HCT116 (cell line): ENCODE measurements around the gene TNFRSF18. TPM values are rescaled to one million over a fixed set of nuclear protein-coding genes. Genes with fewer than 3 reads are reported as not detected.

Experiments used
- ATAC-seq: fragments of 200-7000 bp; cut with Tn5 transposase; 2 replicates; pipeline ENCODE4 v1.9.1; 2020; ENCODE audit warnings: mild to moderate bottlenecking, moderate library complexity
- BruUV-seq: library from RNA; stranded (reverse); fragments of 400-500 nt; replicated peaks from 2 replicates; lab custom pipeline; 2021; lab: Mats Ljungman, UMichigan
- CTCF ChIA-PET: fragments of 300-600 bp; sonication (Branson Sonifier 250); formaldehyde crosslinking; loops from one replicate; lab custom pipeline; 2021; ENCODE audit warnings: antibody characterized with exemption; lab: Charles Lee
- POLR2A ChIA-PET: fragments of 300-600, 350-600 bp; sonication (Branson Sonifier 250); formaldehyde crosslinking; loops from one replicate; lab custom pipeline; 2021; ENCODE audit warnings: antibody characterized with exemption; lab: Charles Lee
- RAD21 ChIA-PET, 2 experiments: fragments of 300-600 bp; sonication (Branson Sonifier 250); formaldehyde crosslinking; loops; one replicate each; lab custom pipeline; 2023; ENCODE audit warnings: low total read pairs in 2 of 2; ENCODE audit not compliant: uncharacterized antibody in 2 of 2, unreplicated experiment in 2 of 2, low non-redundant PET in 1 of 2; lab: Charles Lee
- DNase-seq: peaks from one replicate; pipeline ENCODE4 v3.0.0-alpha.2; 2010; ENCODE audit warnings: low read depth, low spot score
- H2AFZ ChIP-seq: fragments of 200-600 bp; shearing (Covaris generic), sonication (generic); 2 replicates; pipeline ENCODE4 v1.6.1; 2017; ENCODE audit warnings: low read depth, mixed run types, mixed read lengths, antibody characterized with exemption, low read length; ENCODE audit not compliant: poor library complexity, severe bottlenecking
- H3K27ac ChIP-seq: 2 replicates; pipeline ENCODE4 v1.5.1; 2012; ENCODE audit warnings: low read depth, low read length
- H3K27me3 ChIP-seq: fragments of 200-600 bp; sonication (generic); 2 replicates; pipeline ENCODE4 v1.6.1; 2016; ENCODE audit warnings: mixed run types, low read length, mixed read lengths; ENCODE audit not compliant: insufficient read depth
- H3K36me3 ChIP-seq, 2 experiments: fragments of 200-500 bp in 1 of 2; fragments of 200-600 bp in 1 of 2; sonication (Bioruptor generic) in 1 of 2; sonication (generic) in 1 of 2; 2 replicates each; pipeline versions ENCODE4 v1.5.1 to v1.6.1; 2014 to 2016; ENCODE audit warnings: low read length in 2 of 2, inconsistent platforms in 1 of 2, mixed read lengths in 1 of 2, mixed run types in 1 of 2; ENCODE audit not compliant: insufficient read depth in 2 of 2, control insufficient read depth in 1 of 2
- H3K4me1 ChIP-seq, 2 experiments: fragments of 200-600 bp in 1 of 2; sonication (generic) in 1 of 2; 2 replicates each; pipeline versions ENCODE4 v1.5.1 to v1.6.1; 2012 to 2017; ENCODE audit warnings: low read length in 2 of 2, inconsistent platforms in 1 of 2, mild to moderate bottlenecking in 1 of 2, mixed read lengths in 1 of 2, mixed run types in 1 of 2, moderate library complexity in 1 of 2; ENCODE audit not compliant: insufficient read depth in 2 of 2, control insufficient read depth in 1 of 2
- H3K4me2 ChIP-seq: fragments of 200-600 bp; sonication (generic); 2 replicates; pipeline ENCODE4 v1.6.1; 2017; ENCODE audit warnings: mixed run types, low read length, mixed read lengths
- H3K4me3 ChIP-seq, 2 experiments: fragments of 200-600 bp in 1 of 2; sonication (generic) in 1 of 2; replicated peaks in 1 of 2; 2 replicates each; pipeline ENCODE4 v1.5.1; 2011 to 2016; ENCODE audit warnings: low read length in 2 of 2, control low read depth in 1 of 2, low read depth in 1 of 2, mild to moderate bottlenecking in 1 of 2, mixed read lengths in 1 of 2, mixed run types in 1 of 2
- H3K79me2 ChIP-seq: fragments of 200-600 bp; sonication (generic); 2 replicates; pipeline ENCODE4 v1.6.1; 2017; ENCODE audit warnings: mild to moderate bottlenecking, mixed run types, low read length, moderate library complexity, mixed read lengths; ENCODE audit not compliant: insufficient read depth
- H3K9ac ChIP-seq: fragments of 200-600 bp; sonication (generic); 2 replicates; pipeline ENCODE4 v1.6.1; 2016; ENCODE audit warnings: low read length, mixed read lengths
- H3K9me2 ChIP-seq: fragments of 200-600 bp; sonication (generic), shearing (Covaris generic); 2 replicates; pipeline ENCODE4 v1.6.1; 2017; ENCODE audit warnings: mixed run types, mild to moderate bottlenecking, moderate library complexity; ENCODE audit not compliant: insufficient read depth
- H3K9me3 ChIP-seq, 2 experiments: fragments of 200-500 bp in 1 of 2; fragments of 200-600 bp in 1 of 2; sonication (Bioruptor generic) in 1 of 2; sonication (generic) in 1 of 2; 2 replicates each; pipeline ENCODE4 v1.6.1; 2014 to 2017; ENCODE audit warnings: low read length in 2 of 2, mixed read lengths in 2 of 2, inconsistent platforms in 1 of 2, low read depth in 1 of 2, mild to moderate bottlenecking in 1 of 2, mixed run types in 1 of 2, moderate library complexity in 1 of 2; ENCODE audit not compliant: control insufficient read depth in 1 of 2, insufficient read depth in 1 of 2
- H4K20me1 ChIP-seq: fragments of 200-600 bp; sonication (generic), shearing (Covaris generic); 2 replicates; pipeline ENCODE4 v1.6.1; 2017; ENCODE audit warnings: mixed run types, mild to moderate bottlenecking, moderate library complexity; ENCODE audit not compliant: insufficient read depth
- ATF3 ChIP-seq: IDR thresholded peaks from 2 replicates; pipeline ENCODE4 v1.6.1; 2012
- EGR1 ChIP-seq: IDR thresholded peaks from 2 replicates; pipeline ENCODE4 v1.6.1; 2012; ENCODE audit warnings: low read depth
- ELF1 ChIP-seq: IDR thresholded peaks from 2 replicates; pipeline ENCODE4 v1.6.1; 2012; ENCODE audit warnings: low read depth, borderline replicate concordance
- EZH2 ChIP-seq: fragments of 200-600 bp; sonication (generic); IDR thresholded peaks from 2 replicates; pipeline ENCODE4 v1.6.1; 2017; ENCODE audit warnings: antibody characterized with exemption, mixed run types
- EZH2phosphoT487 ChIP-seq: fragments of 200-600 bp; IDR thresholded peaks from 2 replicates; pipeline ENCODE4 v1.6.1; 2018; ENCODE audit warnings: antibody characterized with exemption, borderline replicate concordance
- FOSL1 ChIP-seq: IDR thresholded peaks from 2 replicates; pipeline ENCODE4 v1.6.1; 2012; ENCODE audit warnings: low read depth
- MAX ChIP-seq: IDR thresholded peaks from 2 replicates; pipeline ENCODE4 v1.6.1; 2012
- POLR2AphosphoS5 ChIP-seq: IDR thresholded peaks from 2 replicates; pipeline ENCODE4 v1.6.1; 2011; ENCODE audit warnings: mild to moderate bottlenecking, low read depth, low read length, moderate library complexity
- RAD21 ChIP-seq: IDR thresholded peaks from 2 replicates; pipeline ENCODE4 v1.6.1; 2012; ENCODE audit warnings: low read depth, mild to moderate bottlenecking
- REST ChIP-seq: IDR thresholded peaks from 2 replicates; pipeline ENCODE4 v1.6.1; 2012; ENCODE audit warnings: low read depth
- SIN3A ChIP-seq: IDR thresholded peaks from 2 replicates; pipeline ENCODE4 v1.6.1; 2012; ENCODE audit warnings: low read depth
- SP1 ChIP-seq: IDR thresholded peaks from 2 replicates; pipeline ENCODE4 v1.6.1; 2012; ENCODE audit warnings: low read depth
- TCF7L2 ChIP-seq: IDR thresholded peaks from 2 replicates; pipeline ENCODE4 v1.7.0; 2011; ENCODE audit warnings: borderline replicate concordance, inconsistent platforms; ENCODE audit not compliant: insufficient read depth, insufficient read length; ENCODE audit errors: extremely low read depth
- YY1 ChIP-seq: IDR thresholded peaks from 2 replicates; pipeline ENCODE4 v1.6.1; 2011; ENCODE audit warnings: low read length, low read depth, moderate library complexity, mild to moderate bottlenecking; ENCODE audit not compliant: insufficient replicate concordance; ENCODE audit errors: extremely low read depth
- intact Hi-C: fragments of 100-400 bp; cut with micrococcal nuclease; formaldehyde crosslinking; loops from 2 replicates; pipeline ENCODE4 v1.10.0; 2022
- total RNA-seq: library from RNA; stranded (reverse); gene quantifications from one replicate; pipeline ENCODE4 v1.2.1, GENCODE V29; 2021; ENCODE audit not compliant: unreplicated experiment

TNFRSF18 gene
- total RNA-seq, 1 experiment from 2014 or later: 56.2 TPM

- Histone ChIP-seq H3K27me3 (no peaks in the 10 kb centered on the region), H3K4me3 (no peak overlapping the region), H2AFZ (no peak overlapping the region), H3K9me2 (no peaks in the 10 kb centered on the region), H3K36me3 (no peaks in the 10 kb centered on the region), H3K79me2 (no peaks in the 10 kb centered on the region), H3K27ac (no peak overlapping the region), H4K20me1 (no peaks in the 10 kb centered on the region), H3K4me1 (peaks cover 0 to 13% of the 10 kb centered on the region in 2 experiments; a peak in 2 of 4 replicates), H3K9ac (no peak overlapping the region), H3K4me2 (no peak overlapping the region), H3K9me3 (no peaks in the 10 kb centered on the region)
- no peak for TF ChIP-seq SP1
- TF ChIP-seq ELF1: no peak
- TF ChIP-seq YY1: no peak
- TF ChIP-seq SIN3A: no peak
- no peak for TF ChIP-seq POLR2AphosphoS5
- TF ChIP-seq EZH2phosphoT487: no peak
- no peak for TF ChIP-seq EGR1
- no peak for TF ChIP-seq MAX
- no peak for TF ChIP-seq FOSL1
- intact Hi-C loops: no loop called here
- CTCF ChIA-PET: no interaction called here
- POLR2A ChIA-PET: no interaction called here
- DNase-seq (no peak), ATAC-seq (no peak)
- BruUV-seq: no TSS peak
- RAD21 ChIA-PET: no interaction called here
Observed at GRCh38 chr1:1183833-1184775, 22.3 kb downstream of the TNFRSF18 start.

GRCh38 chr1:1183221-1183747 is 23.1 kb downstream of the TNFRSF18 start:
- Histone ChIP-seq H3K27me3 (no peaks in the 10 kb centered on the region), H3K9me3 (no peaks in the 10 kb centered on the region), H3K9me2 (no peaks in the 10 kb centered on the region), H3K79me2 (no peaks in the 10 kb centered on the region), H3K4me1 (peaks cover 0 to 13% of the 10 kb centered on the region in 2 experiments; a peak in 2 of 4 replicates), H3K36me3 (no peaks in the 10 kb centered on the region), H3K27ac (no peak overlapping the region), H3K9ac (no peak overlapping the region), H2AFZ (no peak overlapping the region), H3K4me3 (no peak overlapping the region), H4K20me1 (no peaks in the 10 kb centered on the region), H3K4me2 (no peak overlapping the region)
- ChIA-PET POLR2A (no interaction called here), CTCF (no interaction called here), RAD21 (no interaction called here)
- no TSS peak for BruUV-seq
- no peak for ATAC-seq
- intact Hi-C loops: no loop called here
- no peak for DNase-seq
- TF ChIP-seq REST: no peak
- TF ChIP-seq FOSL1: no peak
- no peak for TF ChIP-seq SP1
- no peak for TF ChIP-seq TCF7L2
- TF ChIP-seq RAD21: no peak
- TF ChIP-seq ATF3: no peak
- TF ChIP-seq EZH2: no peak
